Caco-2 (cell line): ENCODE results near the gene KRT16. TPM values are rescaled to one million over a fixed set of nuclear protein-coding genes. Genes with fewer than 3 reads are reported as not detected.

Experiments used
- BruUV-seq: library from RNA; stranded (reverse); fragments of 400-500 nt; replicated peaks from 2 replicates; lab custom pipeline; 2021; lab: Mats Ljungman, UMichigan
- CTCF ChIA-PET: fragments of 300-600 bp; sonication (Branson Sonifier 250); formaldehyde crosslinking; loops from one replicate; lab custom pipeline; 2022; ENCODE audit warnings: antibody characterized with exemption; lab: Charles Lee
- POLR2A ChIA-PET: fragments of 300-600 bp; sonication (Branson Sonifier 250); formaldehyde crosslinking; loops from one replicate; lab custom pipeline; 2022; ENCODE audit warnings: antibody characterized with exemption; lab: Charles Lee
- DNase-seq, 2 experiments: peaks; one replicate each; pipeline versions ENCODE4 v3.0.0 to v3.0.0-alpha.2; 2020 to 2022
- H3K27me3 ChIP-seq: replicated peaks from 2 replicates; pipeline ENCODE4 v1.6.0; 2011; ENCODE audit warnings: low read length; ENCODE audit not compliant: control insufficient read depth, insufficient read depth
- H3K36me3 ChIP-seq: 2 replicates; pipeline ENCODE4 v1.5.1; 2011; ENCODE audit warnings: low read length; ENCODE audit not compliant: control insufficient read depth, insufficient read depth
- H3K4me1 ChIP-seq: fragments of 250-450 bp; sonication (Bioruptor Pico); 2 replicates; pipeline ENCODE4 v1.5.1; 2020; ENCODE audit warnings: mild to moderate bottlenecking
- H3K4me3 ChIP-seq: 2 replicates; pipeline ENCODE4 v1.5.1; 2011; ENCODE audit warnings: low read depth, mild to moderate bottlenecking, control low read depth, low read length
- H3K9me3 ChIP-seq: fragments of 250-450 bp; sonication (Bioruptor Pico); 2 replicates; pipeline ENCODE4 v1.5.1; 2020; ENCODE audit warnings: mild to moderate bottlenecking, moderate library complexity
- H3K27ac Mint-ChIP-seq: one replicate; pipeline ENCODE4 v1.8.0; 2022; ENCODE audit warnings: mixed read lengths; ENCODE audit not compliant: unreplicated experiment
- H3K27me3 Mint-ChIP-seq: one replicate; pipeline ENCODE4 v1.8.0; 2022; ENCODE audit warnings: mixed read lengths; ENCODE audit not compliant: insufficient read depth, unreplicated experiment
- H3K36me3 Mint-ChIP-seq: one replicate; pipeline ENCODE4 v1.8.0; 2022; ENCODE audit warnings: mild to moderate bottlenecking, mixed read lengths; ENCODE audit not compliant: insufficient read depth, unreplicated experiment
- H3K4me1 Mint-ChIP-seq: one replicate; pipeline ENCODE4 v1.8.0; 2022; ENCODE audit warnings: low read depth, mixed read lengths; ENCODE audit not compliant: unreplicated experiment
- H3K4me3 Mint-ChIP-seq: one replicate; pipeline ENCODE4 v1.8.0; 2022; ENCODE audit warnings: mild to moderate bottlenecking, moderate library complexity, mixed read lengths; ENCODE audit not compliant: unreplicated experiment
- H3K9me3 Mint-ChIP-seq: one replicate; pipeline ENCODE4 v1.8.0; 2022; ENCODE audit warnings: mixed read lengths; ENCODE audit not compliant: unreplicated experiment
- intact Hi-C: fragments of 100-400 bp; cut with micrococcal nuclease; formaldehyde crosslinking; loops from one replicate; pipeline ENCODE4 v1.10.0; 2022; ENCODE audit not compliant: unreplicated experiment
- total RNA-seq: library from RNA; stranded (reverse); gene quantifications from 2 replicates; pipeline ENCODE4 v1.2.3, GENCODE V29; 2022
- TF ChIP-seq, protein P1 (sequence below), 2 experiments: fragments of 200-600 bp in 1 of 2; IDR thresholded peaks; 1 replicate in 1 of 2; 2 replicates in 1 of 2; pipeline versions ENCODE4 v1.5.1 to v1.8.0; 2011 to 2022; ENCODE audit warnings: antibody characterized with exemption in 1 of 2, control low read depth in 1 of 2, inconsistent platforms in 1 of 2, low read depth in 1 of 2, low read length in 1 of 2, mild to moderate bottlenecking in 1 of 2, moderate library complexity in 1 of 2; ENCODE audit not compliant: insufficient read depth in 1 of 2, severe bottlenecking in 1 of 2, unreplicated experiment in 1 of 2

Gene KRT16
- total RNA-seq, 1 experiment from 2014 or later, result not detected

DNA sequence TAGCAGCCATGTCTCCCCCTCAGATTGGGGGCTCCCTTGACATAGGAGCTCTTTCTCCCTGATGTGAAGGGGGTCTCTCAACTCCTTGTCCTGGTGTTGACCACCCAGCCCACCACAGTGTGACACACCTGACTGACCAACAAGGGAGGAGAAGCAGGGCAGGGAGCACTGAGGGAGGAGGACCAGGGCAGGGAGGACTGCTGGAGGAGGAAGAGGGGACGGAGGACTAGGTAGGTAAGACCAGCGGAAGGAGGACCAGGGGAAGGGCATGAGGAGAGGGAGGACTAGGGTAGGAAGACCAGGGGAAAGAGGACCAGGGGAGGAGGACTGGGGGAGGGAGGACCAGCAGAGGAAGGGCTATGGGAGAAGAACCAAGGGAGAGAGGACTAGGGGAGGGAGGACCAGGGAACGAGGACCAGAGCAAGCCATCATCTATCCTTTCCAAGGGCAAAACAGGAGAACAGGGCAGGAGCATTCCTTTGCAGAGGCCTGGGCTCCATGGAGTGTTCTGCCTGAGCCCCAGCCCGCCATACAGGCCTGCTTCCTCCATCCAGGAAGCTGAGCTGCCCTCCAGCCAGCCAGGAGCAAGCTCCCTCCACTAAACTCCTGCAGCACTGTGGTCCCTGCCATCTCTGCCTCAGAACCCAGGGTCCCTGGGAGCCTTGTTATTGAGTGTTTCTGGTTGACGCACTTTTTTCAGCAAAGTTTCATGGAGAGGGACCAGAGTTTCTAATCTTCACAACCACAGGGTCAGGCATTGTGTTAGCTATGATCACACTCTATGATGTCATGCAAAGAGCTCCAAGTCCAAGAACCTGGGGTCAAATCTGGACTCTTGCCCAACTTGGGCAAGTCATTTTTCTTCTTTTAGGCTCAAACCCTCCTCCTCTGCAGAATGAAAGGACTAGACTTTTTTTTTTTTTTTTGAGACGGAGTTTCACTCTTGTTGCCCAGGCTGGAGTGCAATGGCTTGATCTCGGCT is 27.2 kb upstream of the KRT16 start:
- Histone ChIP-seq H3K4me1 (no peaks in the 10 kb centered on the region), H3K4me3 (no peak overlapping the region), H3K36me3 (no peaks in the 10 kb centered on the region), H3K27me3 (no peaks in the 10 kb centered on the region), H3K9me3 (no peaks in the 10 kb centered on the region)
- intact Hi-C loops, result no loop called here
- Mint-ChIP-seq H3K4me3 (no peak overlapping the region), H3K36me3 (no peaks in the 10 kb centered on the region), H3K27me3 (no peaks in the 10 kb centered on the region), H3K4me1 (no peaks in the 10 kb centered on the region), H3K9me3 (no peaks in the 10 kb centered on the region), H3K27ac (no peak overlapping the region)
- ChIA-PET CTCF (interaction anchor here (0.9 to 2.7 kb wide), 4 partner anchors 9 to 91 kb away, joined by 3 to 11 read pairs (median 6); no protein-coding TSS in a partner anchor), POLR2A (no interaction called here)
- no TSS peak for BruUV-seq
- TF ChIP-seq, protein P1, sequence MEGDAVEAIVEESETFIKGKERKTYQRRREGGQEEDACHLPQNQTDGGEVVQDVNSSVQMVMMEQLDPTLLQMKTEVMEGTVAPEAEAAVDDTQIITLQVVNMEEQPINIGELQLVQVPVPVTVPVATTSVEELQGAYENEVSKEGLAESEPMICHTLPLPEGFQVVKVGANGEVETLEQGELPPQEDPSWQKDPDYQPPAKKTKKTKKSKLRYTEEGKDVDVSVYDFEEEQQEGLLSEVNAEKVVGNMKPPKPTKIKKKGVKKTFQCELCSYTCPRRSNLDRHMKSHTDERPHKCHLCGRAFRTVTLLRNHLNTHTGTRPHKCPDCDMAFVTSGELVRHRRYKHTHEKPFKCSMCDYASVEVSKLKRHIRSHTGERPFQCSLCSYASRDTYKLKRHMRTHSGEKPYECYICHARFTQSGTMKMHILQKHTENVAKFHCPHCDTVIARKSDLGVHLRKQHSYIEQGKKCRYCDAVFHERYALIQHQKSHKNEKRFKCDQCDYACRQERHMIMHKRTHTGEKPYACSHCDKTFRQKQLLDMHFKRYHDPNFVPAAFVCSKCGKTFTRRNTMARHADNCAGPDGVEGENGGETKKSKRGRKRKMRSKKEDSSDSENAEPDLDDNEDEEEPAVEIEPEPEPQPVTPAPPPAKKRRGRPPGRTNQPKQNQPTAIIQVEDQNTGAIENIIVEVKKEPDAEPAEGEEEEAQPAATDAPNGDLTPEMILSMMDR (IDR thresholded peaks at IDR 0.05; ENCODE audit: insufficient read depth in 1 of 2, low read depth in 1 of 2, low read length in 1 of 2, severe bottlenecking in 1 of 2, unreplicated experiment in 1 of 2), result no peak
- DNase-seq, result no peak

DNA sequence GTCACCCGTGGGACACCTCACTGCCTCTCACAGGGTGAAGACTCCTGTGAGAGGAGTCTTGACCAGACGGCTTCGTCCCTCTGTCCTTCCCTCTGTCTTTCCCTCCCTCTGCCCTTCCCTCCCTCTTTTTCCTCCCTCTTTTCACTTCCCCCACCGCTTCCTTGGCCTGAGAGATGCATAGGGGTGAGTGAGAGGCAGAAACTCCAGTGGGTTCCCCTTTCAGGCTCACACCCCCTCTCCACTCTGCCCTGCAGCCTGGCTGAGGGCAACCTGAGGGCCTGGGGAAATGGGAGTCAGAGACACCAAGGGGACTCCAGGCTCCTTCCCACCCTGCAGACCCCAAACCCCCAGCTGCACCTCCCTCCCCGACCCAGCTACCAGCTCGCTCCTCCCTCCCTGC is 26.4 kb upstream of the KRT16 start:
- Mint-ChIP-seq H3K27ac (no peak overlapping the region), H3K27me3 (no peaks in the 10 kb centered on the region), H3K36me3 (no peaks in the 10 kb centered on the region), H3K4me3 (no peak overlapping the region), H3K4me1 (no peaks in the 10 kb centered on the region), H3K9me3 (no peaks in the 10 kb centered on the region)
- Histone ChIP-seq H3K4me1 (no peaks in the 10 kb centered on the region), H3K9me3 (no peaks in the 10 kb centered on the region), H3K36me3 (no peaks in the 10 kb centered on the region), H3K4me3 (no peak overlapping the region), H3K27me3 (no peaks in the 10 kb centered on the region)
- no peak for DNase-seq
- BruUV-seq, result no TSS peak
- POLR2A ChIA-PET, result no interaction called here
- TF ChIP-seq, protein P1 (IDR thresholded peaks at IDR 0.05; ENCODE audit: insufficient read depth in 1 of 2, low read depth in 1 of 2, low read length in 1 of 2, severe bottlenecking in 1 of 2, unreplicated experiment in 1 of 2), result no peak
- intact Hi-C loops, result no loop called here
- CTCF ChIA-PET, result interaction anchor here (2.1 kb wide), 1 partner anchor 9 kb away, joined by 7 read pairs; no protein-coding TSS in a partner anchor

DNA sequence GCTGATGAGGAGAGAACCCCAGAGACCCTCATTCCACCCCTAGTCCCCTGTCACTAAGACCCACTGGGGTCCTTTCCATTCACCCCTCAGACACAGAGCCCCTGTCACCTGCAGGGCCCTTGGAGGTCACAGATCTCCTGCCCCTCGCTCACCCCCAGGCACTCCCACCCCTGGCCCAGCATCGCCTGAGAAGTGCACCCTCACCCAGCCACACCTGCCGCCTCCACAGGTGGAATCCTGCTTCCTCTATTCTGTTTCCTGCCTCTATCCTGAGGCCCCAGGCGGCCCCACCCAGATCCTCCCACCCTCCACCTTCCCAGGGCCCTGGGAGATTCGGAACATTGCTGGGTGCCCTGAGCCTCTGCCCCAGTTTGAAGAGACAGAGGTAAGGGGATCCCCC is 25.6 kb upstream of the KRT16 start:
- Mint-ChIP-seq H3K4me1 (no peaks in the 10 kb centered on the region), H3K4me3 (no peak overlapping the region), H3K27ac (no peak overlapping the region), H3K36me3 (no peaks in the 10 kb centered on the region), H3K27me3 (no peaks in the 10 kb centered on the region), H3K9me3 (no peaks in the 10 kb centered on the region)
- TF ChIP-seq, protein P1 (IDR thresholded peaks at IDR 0.05; ENCODE audit: insufficient read depth in 1 of 2, low read depth in 1 of 2, low read length in 1 of 2, severe bottlenecking in 1 of 2, unreplicated experiment in 1 of 2), result no peak
- ChIA-PET CTCF (no interaction called here), POLR2A (no interaction called here)
- BruUV-seq, result no TSS peak
- no peaks in the 10 kb centered on the region for H3K4me1 ChIP-seq
- H3K36me3 ChIP-seq, result no peaks in the 10 kb centered on the region
- no peaks in the 10 kb centered on the region for H3K27me3 ChIP-seq
- DNase-seq, result no peak
- intact Hi-C loops, result no loop called here
- no peaks in the 10 kb centered on the region for H3K9me3 ChIP-seq
- no peak overlapping the region for H3K4me3 ChIP-seq
